ENCODE data around the gene HYI.

The HYI gene

GRCh38 chr1:43430831-43431230 lies 22.9 kb downstream of the HYI start:
- no peak overlapping the region for H3K27ac ChIP-seq
- TF ChIP-seq CTCF (IDR thresholded peaks at IDR 0.05) = no peak
- TF ChIP-seq ZFX (IDR thresholded peaks at IDR 0.05; ENCODE audit: borderline replicate concordance) = no peak

DNA sequence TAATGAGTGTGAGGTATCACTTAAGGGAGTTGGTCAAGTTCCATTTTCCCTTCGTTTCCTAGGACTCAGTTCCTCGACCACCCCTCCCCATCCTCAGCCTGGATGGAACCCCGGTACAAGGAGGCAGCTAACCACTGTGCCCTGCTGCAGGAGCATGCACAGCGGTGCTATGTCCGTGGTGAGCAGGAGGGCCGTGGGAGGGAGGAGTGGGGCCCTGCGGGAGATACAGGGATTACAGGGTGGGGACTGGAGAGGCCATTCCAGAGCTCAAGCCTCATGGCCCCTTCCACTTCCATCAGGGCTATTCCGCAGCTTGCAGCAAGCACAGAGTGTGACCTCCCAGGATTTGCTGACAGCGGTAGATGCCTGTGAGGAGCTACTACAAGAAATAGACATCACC lies 25.8 kb downstream of the HYI start:
- TF ChIP-seq CTCF (IDR thresholded peaks at IDR 0.05) (no peak), ZFX (IDR thresholded peaks at IDR 0.05; ENCODE audit: borderline replicate concordance) (no peak)
- H3K27ac ChIP-seq = no peak overlapping the region

GRCh38 chr1:43427524-43427923 lies 26.2 kb downstream of the HYI start:
- no peak for TF ChIP-seq CTCF (IDR thresholded peaks at IDR 0.05)
- no peak for TF ChIP-seq ZFX (IDR thresholded peaks at IDR 0.05; ENCODE audit: borderline replicate concordance)
- H3K27ac ChIP-seq = no peak overlapping the region

DNA sequence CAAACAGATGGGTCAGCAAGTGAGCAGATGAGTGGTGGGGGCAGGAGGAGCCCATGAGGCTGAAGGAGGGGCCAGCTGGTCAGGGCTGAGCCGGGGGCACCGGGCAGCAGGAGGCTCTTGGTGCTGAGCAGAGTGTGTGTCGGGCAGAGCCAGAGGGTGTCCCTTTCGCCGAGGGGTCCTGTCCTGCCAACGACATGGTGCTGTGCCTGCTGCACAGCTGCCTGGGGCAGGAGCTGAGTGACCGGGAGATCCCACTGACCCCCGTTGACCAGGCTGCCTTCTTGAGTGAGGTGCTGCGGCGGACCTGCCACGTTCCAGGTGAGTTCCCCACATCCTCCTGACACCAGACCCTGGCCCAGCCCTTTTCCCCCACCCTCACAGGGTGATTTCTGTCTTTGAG lies 27.5 kb downstream of the HYI start:
- no peak overlapping the region for H3K27ac ChIP-seq

DNA sequence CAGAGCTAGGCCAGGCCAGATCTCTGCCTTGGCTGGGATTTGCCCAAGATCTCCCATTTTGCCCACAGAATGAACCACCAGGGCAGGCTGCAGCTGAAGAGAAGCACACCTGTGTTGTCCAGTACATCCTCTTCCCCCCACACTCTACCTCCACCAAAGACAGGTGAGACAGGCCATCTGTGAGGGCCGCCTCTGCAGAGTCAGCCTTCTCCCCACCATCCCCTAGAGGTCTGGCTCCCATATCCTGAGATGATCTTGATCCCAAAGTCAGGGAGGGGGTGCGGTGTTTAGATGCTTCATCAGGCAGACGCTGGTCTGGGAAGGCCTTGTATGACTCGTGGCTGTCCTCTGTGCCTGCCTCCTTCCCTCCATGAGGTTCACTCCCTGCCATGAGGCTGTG lies 28.7 kb downstream of the HYI start:
- no peak for TF ChIP-seq CTCF (IDR thresholded peaks at IDR 0.05)
- no peak for TF ChIP-seq ZFX (IDR thresholded peaks at IDR 0.05; ENCODE audit: borderline replicate concordance)
- H3K27ac ChIP-seq = no peak overlapping the region

More for the DNA sequence above, 27.5 kb downstream of the HYI start:
- TF ChIP-seq CTCF (IDR thresholded peaks at IDR 0.05) (no peak), ZFX (IDR thresholded peaks at IDR 0.05; ENCODE audit: borderline replicate concordance) (no peak)

DNA sequence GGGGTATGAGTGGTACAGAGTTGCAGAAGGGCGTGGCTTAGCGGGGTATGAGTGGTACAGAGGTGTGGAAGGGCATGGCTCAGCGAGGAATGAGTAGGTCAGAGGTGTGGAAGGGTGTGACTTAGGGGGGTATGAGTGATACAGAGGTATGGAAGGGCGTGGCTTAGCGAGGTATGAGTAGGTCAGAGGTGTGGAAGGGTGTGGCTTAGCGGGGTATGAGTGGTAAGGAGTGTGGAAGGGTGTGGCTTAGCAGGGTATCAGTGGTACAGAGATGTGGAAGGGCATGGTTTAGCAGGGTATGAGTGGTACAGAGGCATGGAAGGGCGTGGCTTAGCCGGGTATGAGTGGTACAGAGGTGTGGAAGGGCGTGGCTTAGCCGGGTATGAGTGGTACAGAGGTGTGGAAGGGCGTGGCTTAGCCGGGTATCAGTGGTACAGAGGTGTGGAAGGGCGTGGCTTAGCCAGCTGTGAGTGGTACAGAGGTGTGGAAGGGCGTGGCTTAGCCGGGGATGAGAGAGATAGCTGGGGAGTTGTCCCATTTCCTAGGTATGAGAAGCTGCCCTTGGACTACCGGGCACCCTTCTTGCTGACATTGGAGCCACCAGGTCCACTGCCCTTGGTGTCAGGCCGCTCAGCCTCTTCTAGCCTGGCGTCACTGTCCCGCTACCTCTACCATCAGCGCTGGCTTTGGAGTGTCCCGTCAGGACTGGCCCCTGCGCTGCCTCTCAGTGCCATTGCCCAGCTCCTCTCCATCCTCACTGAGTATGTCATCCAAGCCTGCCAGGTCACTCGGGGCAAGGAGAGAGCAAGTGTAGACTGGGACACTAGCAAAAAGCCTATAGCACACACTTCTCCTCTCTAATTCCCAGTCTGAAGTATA lies 29.8 kb downstream of the HYI start:
- no peak overlapping the region for H3K27ac ChIP-seq
- no peak for TF ChIP-seq CTCF (IDR thresholded peaks at IDR 0.05)
- no peak for TF ChIP-seq ZFX (IDR thresholded peaks at IDR 0.05; ENCODE audit: borderline replicate concordance)

- no peak for TF ChIP-seq ZFX (IDR thresholded peaks at IDR 0.05; ENCODE audit: borderline replicate concordance)
- no peak for TF ChIP-seq CTCF (IDR thresholded peaks at IDR 0.05)
- H3K27ac ChIP-seq = no peak overlapping the region
Measured at GRCh38 chr1:43422995-43423671, 30.6 kb downstream of the HYI start.
